SU-DHL-6 (cell line): ENCODE data around the gene POLR3B.

Experiments
- H2AFZ ChIP-seq: fragments of 200-600 bp; sonication (generic); 2 replicates; pipeline ENCODE4 v1.6.1; 2014; ENCODE audit warnings: low read depth, mild to moderate bottlenecking, moderate library complexity, mixed read lengths, antibody characterized with exemption, low read length; ENCODE audit not compliant: severe bottlenecking
- H3F3A ChIP-seq: fragments of 200-600 bp; shearing (Covaris generic); 2 replicates; pipeline ENCODE4 v1.6.0; 2016; ENCODE audit warnings: antibody characterized with exemption, mild to moderate bottlenecking; ENCODE audit not compliant: insufficient read depth
- H3K27ac ChIP-seq: fragments of 200-600 bp; sonication (generic); 2 replicates; pipeline ENCODE4 v1.5.1; 2016; ENCODE audit warnings: low read depth, mild to moderate bottlenecking, low read length, moderate library complexity, mixed read lengths
- H3K27me3 ChIP-seq: fragments of 200-600 bp; sonication (generic), shearing (Covaris generic); 2 replicates; pipeline ENCODE4 v1.6.0; 2014; ENCODE audit warnings: mild to moderate bottlenecking, low read length
- H3K36me3 ChIP-seq: fragments of 200-600 bp; sonication (generic); 2 replicates; pipeline ENCODE4 v1.6.1; 2014; ENCODE audit warnings: mild to moderate bottlenecking, low read length, mixed read lengths
- H3K4me2 ChIP-seq: fragments of 300-600, 200-600 bp; shearing (Covaris generic), sonication (generic); 2 replicates; pipeline ENCODE4 v1.6.0; 2014; ENCODE audit warnings: low read length, low read depth, mild to moderate bottlenecking; ENCODE audit not compliant: poor library complexity, severe bottlenecking
- H3K4me3 ChIP-seq: fragments of 200-600 bp; sonication (generic); 2 replicates; pipeline ENCODE4 v1.5.1; 2014; ENCODE audit warnings: antibody characterized with exemption, low read length, mild to moderate bottlenecking, mixed read lengths; ENCODE audit not compliant: insufficient read depth, poor library complexity, severe bottlenecking
- H3K79me2 ChIP-seq: fragments of 200-600 bp; sonication (generic); 2 replicates; pipeline ENCODE4 v1.6.1; 2014; ENCODE audit warnings: mild to moderate bottlenecking, low read length, moderate library complexity; ENCODE audit not compliant: insufficient read depth
- H3K9ac ChIP-seq: fragments of 200-600 bp; sonication (generic); 2 replicates; pipeline ENCODE4 v1.7.0; 2014; ENCODE audit warnings: mild to moderate bottlenecking, low read length
- H3K9me2 ChIP-seq: fragments of 200-600 bp; sonication (generic); replicated peaks from 2 replicates; pipeline ENCODE4 v1.6.1; 2014; ENCODE audit warnings: low read length; ENCODE audit not compliant: insufficient read depth
- H3K9me3 ChIP-seq: fragments of 200-600 bp; sonication (generic); 2 replicates; pipeline ENCODE4 v1.6.1; 2014; ENCODE audit warnings: low read length, mixed read lengths; ENCODE audit not compliant: insufficient read depth
- H4K20me1 ChIP-seq: fragments of 200-600 bp; sonication (generic); 2 replicates; pipeline ENCODE4 v1.6.1; 2014; ENCODE audit warnings: low read depth, mild to moderate bottlenecking, antibody characterized with exemption, low read length, moderate library complexity, mixed read lengths
- CTCF ChIP-seq: fragments of 200-600 bp; sonication (generic); IDR thresholded peaks from one replicate; pipeline ENCODE4 v1.5.1; 2017; ENCODE audit warnings: antibody characterized with exemption, mild to moderate bottlenecking, low read length, moderate library complexity; ENCODE audit not compliant: insufficient read depth, poor library complexity, severe bottlenecking
- EZH2phosphoT487 ChIP-seq: fragments of 200-600 bp; sonication (generic), shearing (Covaris generic); conservative IDR thresholded peaks from 2 replicates; pipeline ENCODE4 v1.6.1; 2018; ENCODE audit warnings: mild to moderate bottlenecking, antibody characterized with exemption, low read length, moderate library complexity, mixed read lengths

POLR3B gene

DNA sequence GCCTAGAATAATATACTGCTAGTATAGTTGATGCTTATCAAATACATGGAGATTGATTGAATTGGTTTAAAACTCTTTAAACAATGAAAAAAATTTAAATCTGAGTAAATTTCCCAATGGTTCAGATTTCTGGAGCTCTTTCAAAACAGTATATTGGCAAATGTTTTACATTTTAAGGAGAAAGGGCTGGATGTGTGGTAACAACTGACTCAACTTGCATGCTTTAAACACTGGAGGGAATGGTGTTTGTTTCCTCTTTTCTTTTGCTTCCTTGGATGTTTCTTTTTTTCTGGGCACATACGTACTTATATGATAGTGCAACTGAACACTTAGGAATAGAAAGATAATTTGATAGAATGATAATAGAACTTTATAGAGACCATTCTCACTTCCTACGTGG lies 151.4 kb downstream of the POLR3B start:
- TF ChIP-seq CTCF: no peak
- no peak for TF ChIP-seq EZH2phosphoT487
- no peaks in the 10 kb centered on the region for H3K9me2 ChIP-seq
- H4K20me1 ChIP-seq: no peaks in the 10 kb centered on the region
- H3K4me3 ChIP-seq: no peak overlapping the region
- no peaks in the 10 kb centered on the region for H3K27me3 ChIP-seq
- no peak overlapping the region for H3K27ac ChIP-seq
- H3K9me3 ChIP-seq: no peaks in the 10 kb centered on the region
- no peak overlapping the region for H2AFZ ChIP-seq
- no peaks in the 10 kb centered on the region for H3F3A ChIP-seq
- no peak overlapping the region for H3K4me2 ChIP-seq
- no peak overlapping the region for H3K9ac ChIP-seq
- no peaks in the 10 kb centered on the region for H3K79me2 ChIP-seq
- no peaks in the 10 kb centered on the region for H3K36me3 ChIP-seq

DNA sequence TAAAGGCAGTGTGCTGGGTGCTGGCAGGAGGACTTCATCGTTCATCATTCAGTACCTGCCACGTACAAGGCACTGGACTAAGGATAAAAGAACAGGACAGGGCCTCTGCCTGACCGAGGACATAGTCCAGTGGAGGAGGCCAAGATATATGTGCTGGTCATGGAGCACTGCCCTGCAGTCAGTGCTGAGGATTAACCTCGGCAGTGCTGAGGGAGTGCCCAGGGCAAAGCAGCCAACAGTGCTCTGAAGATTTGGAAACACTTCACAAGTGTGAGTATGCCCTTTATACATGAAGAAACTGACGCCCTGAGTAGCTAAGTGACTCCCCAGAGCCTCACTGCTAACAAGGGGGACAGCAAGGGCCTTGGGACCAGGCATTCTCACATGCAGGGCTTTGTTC lies 153.8 kb downstream of the POLR3B start:
- H3K9me2 ChIP-seq: no peaks in the 10 kb centered on the region
- H3K4me3 ChIP-seq: no peak overlapping the region
- no peaks in the 10 kb centered on the region for H3F3A ChIP-seq
- no peak for TF ChIP-seq CTCF
- TF ChIP-seq EZH2phosphoT487: no peak
- H3K27me3 ChIP-seq: no peaks in the 10 kb centered on the region
- no peaks in the 10 kb centered on the region for H3K36me3 ChIP-seq
- no peak overlapping the region for H3K9ac ChIP-seq
- no peaks in the 10 kb centered on the region for H3K79me2 ChIP-seq
- H3K9me3 ChIP-seq: no peaks in the 10 kb centered on the region
- no peak overlapping the region for H2AFZ ChIP-seq
- H3K27ac ChIP-seq: no peak overlapping the region
- H4K20me1 ChIP-seq: no peaks in the 10 kb centered on the region
- H3K4me2 ChIP-seq: no peak overlapping the region

GRCh38 chr12:106517314-106517713 lies 159.8 kb downstream of the POLR3B start:
- Histone ChIP-seq H2AFZ (no peak overlapping the region), H3K4me3 (no peak overlapping the region), H3F3A (no peaks in the 10 kb centered on the region), H3K9ac (no peak overlapping the region), H3K27ac (no peak overlapping the region), H3K79me2 (no peaks in the 10 kb centered on the region), H3K9me3 (no peaks in the 10 kb centered on the region), H3K36me3 (no peaks in the 10 kb centered on the region), H3K27me3 (no peaks in the 10 kb centered on the region), H3K4me2 (no peak overlapping the region), H4K20me1 (no peaks in the 10 kb centered on the region), H3K9me2 (no peaks in the 10 kb centered on the region)
- TF ChIP-seq EZH2phosphoT487 (no peak), CTCF (no peak)
